CD4-positive, alpha-beta T cell treated with Interleukin-6 for 4 hours (primary cell): ENCODE measurements around the gene NODAL.
"Not testable (repeated sequence)": the region's sequence is repeated elsewhere in the genome, so short reads cannot be mapped to it uniquely, and the experiment has no call there.

ENCODE experiments used
- DNase-seq: peaks from one replicate; pipeline ENCODE4 v3.0.0-alpha.2; 2020; ENCODE audit warnings: mixed read lengths

Gene NODAL

DNA sequence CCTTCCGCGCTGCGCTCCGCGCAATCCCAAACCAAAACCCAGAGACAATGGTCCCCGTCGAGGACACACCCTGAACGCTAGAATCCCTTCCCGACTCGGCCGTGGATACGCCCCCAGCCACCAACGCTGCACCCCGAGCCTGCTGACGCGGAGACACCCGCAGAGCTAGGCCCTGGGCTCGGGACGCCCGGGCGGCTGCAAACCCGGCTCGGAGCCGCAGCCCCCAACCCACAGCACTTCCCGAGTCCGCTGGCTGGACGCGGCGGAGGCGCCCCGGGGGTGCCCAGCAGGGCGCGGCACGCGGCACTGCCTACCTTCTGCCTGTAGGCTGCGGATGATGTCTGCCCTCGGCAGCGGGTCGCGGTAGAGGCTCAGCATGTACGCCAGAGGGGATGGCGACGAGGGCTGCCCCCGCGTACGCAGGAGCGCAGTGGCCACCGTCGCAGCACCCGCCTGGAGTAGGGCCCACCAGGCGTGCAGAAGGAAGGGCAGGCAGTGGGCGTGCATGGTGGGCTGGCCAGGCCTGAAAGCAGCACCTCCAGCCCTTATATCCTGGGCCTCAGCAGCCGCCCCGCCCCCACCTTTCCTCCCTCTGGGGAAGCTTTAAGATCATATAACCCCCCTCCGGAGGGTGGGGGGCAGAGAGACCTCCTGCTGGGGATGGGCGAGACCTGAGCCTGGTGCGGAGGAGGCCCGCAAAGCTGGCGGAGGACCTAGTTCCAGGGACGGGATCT, at the start of gene NODAL:
NODAL (minus strand) TSS at position 521 of the 734 bp plus-strand sequence; CDS start at position 507, 14 bp downstream.
- DNase-seq: peak; percentile 17

- no peak for DNase-seq
Observed at GRCh38 chr10:70490142-70490541, 48.7 kb upstream of the NODAL start.

- DNase-seq: no peak
Observed at GRCh38 chr10:70487824-70488223, 46.3 kb upstream of the NODAL start.

DNA sequence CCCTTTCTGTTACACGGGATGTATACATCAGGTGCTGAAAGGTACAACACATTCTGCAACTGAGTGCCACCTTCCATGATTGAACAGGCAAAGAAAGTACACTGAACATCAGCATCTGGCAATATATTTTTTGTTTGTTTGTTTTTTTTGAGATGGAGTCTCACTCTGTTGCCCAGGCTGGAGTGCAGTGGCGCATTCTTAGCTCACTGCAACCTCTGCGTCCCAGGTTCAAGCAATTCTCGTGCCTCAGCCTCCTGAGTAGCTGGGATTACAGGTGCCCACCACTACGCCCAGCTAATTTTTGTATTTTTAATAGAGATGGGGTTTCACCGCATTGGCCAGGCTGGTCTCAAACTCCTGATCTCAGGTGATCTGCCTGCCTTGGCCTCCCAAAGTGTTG, 42.4 kb upstream of the NODAL start:
- DNase-seq: not testable (repeated sequence)

GRCh38 chr10:70482982-70483760, 41.7 kb upstream of the NODAL start:
- no peak for DNase-seq

- no peak for DNase-seq
Observed at GRCh38 chr10:70481831-70482530, 40.5 kb upstream of the NODAL start.

DNA sequence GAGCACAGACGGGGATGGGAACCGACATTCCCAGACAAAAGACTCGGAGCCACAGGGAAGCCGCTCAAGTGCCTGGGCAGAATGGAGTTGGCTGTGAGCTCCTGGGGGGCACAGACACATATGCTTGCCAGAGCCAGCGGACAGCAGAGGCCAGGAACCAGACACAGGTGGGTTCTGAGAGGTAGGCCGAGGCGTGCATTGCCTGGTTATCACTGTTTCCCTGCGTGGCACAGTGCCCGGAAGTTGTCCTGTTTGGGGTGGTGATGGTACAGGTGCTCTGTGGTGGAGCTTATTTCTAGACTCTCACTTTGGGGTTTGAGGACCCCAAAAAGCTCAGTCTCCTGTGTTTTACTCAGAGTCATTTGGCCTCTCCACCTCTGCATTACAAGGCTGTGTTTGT, 39.6 kb upstream of the NODAL start:
- no peak for DNase-seq

GRCh38 chr10:70480239-70480861, 38.9 kb upstream of the NODAL start:
- DNase-seq: peak; percentile 37

DNA sequence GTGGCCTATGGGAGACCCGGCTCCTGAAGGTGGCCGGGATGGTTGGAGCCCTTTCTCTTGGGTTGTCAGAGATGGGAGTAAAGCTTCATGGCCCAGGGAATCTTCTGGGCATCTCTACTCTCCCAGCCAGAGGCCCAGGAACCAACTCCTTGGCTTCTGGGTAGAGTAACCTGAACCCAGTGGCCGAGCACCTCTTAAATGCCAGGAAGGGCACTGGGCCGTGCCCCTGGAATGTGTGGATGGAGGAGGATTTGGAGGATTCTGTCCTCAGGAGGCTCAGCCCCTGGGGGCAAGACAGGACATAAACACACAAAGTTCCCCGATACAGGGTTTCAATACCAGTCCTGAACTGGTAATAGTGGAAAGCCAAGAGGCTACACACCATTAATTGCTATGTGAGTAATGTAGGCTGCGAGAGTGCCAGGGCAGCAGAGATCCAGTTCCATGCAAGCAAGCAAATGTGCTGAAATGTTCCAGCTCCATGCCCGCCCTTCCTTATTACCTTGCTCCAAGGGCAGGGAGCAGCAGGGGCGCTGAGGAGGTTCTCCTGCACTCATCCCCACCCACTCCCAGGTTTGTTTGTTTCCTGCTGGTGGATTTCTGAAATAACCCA, 38.3 kb upstream of the NODAL start:
- DNase-seq: no peak

DNA sequence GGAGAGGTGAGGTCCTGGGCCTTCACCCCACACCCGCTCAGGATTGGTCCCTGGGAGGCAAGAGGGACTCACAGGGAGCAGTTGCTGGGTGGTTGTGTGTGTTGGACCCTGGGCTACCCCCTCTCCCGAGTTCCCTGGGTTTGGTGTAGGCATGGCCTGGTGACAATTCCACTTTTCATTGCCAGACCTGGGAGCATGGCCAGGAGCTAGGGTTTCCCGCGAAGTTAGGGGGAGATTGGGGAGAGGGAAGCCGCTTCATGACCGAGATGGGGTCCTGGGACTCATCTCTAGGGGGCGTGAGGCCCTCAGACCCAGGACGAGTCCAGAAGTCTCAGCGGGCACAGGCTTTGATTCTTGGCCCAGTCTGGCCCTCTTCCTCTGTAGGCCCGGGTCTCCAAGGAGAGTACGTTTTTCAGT, 37.7 kb upstream of the NODAL start:
- DNase-seq: no peak

GRCh38 chr10:70478191-70479164, 37.0 kb upstream of the NODAL start, which contains the start of gene PALD1:
Gene PALD1 (plus strand): TSS chr10:70478767. CDS start chr10:70525952, 47,185 bp downstream.
- peak; percentile 39 for DNase-seq

GRCh38 chr10:70477661-70478162, 36.2 kb upstream of the NODAL start:
- DNase-seq: peak; percentile 82

GRCh38 chr10:70476249-70477035, 35.0 kb upstream of the NODAL start:
- DNase-seq: no peak

GRCh38 chr10:70475661-70476060, 34.2 kb upstream of the NODAL start:
- no peak for DNase-seq

- DNase-seq: no peak
Observed at GRCh38 chr10:70474780-70475179, 33.3 kb upstream of the NODAL start.

DNA sequence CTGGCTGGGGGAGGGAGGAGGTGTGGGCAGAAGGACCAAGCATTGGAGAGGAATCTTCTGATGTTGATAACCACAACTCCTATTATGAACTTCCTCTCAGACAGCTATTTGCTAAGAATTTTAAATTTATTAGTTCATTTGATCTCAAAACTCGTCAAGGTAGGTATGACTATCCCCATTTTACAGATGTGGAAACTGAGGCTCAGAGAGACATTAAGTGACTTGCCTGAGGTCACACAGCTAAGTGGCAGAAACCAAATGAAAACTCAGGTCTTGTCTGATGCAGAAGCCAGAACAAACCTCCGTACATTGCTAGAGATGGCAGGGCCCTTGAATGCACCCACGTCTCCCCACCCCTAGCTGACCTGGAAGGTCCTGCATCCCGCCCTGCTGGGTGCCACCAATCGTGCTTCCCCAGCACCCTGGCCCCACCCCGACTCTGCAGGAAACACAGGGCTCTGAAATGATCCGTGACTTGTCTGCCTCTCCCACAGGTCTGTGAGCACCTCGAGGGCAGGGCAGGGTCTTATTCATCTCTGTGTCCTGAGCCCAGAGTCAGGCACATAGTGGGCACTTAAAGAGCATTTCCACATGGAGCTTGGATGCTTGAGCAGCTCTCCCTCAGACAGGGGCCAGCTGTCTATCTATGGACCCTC, 31.4 kb upstream of the NODAL start:
- DNase-seq: no peak

DNA sequence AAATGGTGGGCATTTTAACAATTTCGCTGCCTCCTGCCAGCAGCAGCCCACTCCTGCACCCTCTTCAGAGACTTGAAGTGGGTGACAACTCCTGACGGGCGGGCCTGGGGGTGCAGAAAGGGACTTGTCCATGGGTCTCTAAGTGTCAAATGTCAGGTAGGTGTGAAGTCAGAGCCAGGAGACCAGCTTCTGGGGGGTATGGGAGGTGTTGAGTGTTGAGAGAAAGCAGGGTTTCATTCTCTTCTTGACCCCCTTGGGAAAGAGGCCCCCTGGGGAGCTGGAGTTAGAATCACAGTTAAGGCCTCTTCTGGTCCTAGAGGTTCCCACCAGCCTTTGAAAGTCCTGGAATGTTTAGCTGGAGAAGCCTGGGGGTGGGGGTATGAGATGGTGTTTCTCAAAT, 25.5 kb upstream of the NODAL start:
- no peak for DNase-seq

DNA sequence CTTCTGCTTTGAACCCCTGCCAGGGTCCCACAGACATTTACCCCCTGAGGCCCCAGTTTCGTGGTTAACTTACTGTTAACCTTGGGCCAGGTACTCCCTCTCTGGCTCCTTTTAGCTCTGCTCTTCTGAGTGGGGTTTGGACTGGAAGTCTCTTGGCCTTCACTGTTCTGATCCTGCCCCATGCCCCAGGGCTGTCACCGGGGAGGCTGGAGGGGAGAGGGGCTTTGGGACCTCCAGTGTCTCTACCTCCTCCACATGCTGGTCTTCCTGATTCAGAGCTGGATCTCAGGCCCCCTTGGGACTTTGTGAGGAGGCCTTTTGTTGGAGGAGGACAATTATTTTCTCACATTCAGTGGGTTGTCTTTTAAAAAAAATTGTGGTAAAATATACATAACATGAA, 24.4 kb upstream of the NODAL start:
- DNase-seq: no peak

- DNase-seq: no peak
Observed at GRCh38 chr10:70465278-70465677, 23.8 kb upstream of the NODAL start.
